H1 (cell line): Measurements from ENCODE around the gene PTER.

Source experiments
- CREB1 ChIP-seq: IDR thresholded peaks from 2 replicates; pipeline ENCODE4 v1.6.1; 2012; ENCODE audit warnings: inconsistent platforms
- CTCF ChIP-seq, 3 experiments: IDR thresholded peaks; 1 replicate in 2 of 3; 2 replicates in 1 of 3; pipeline versions ENCODE4 v1.5.1 to v1.6.1; 2011; ENCODE audit warnings: low read length in 3 of 3, mild to moderate bottlenecking in 3 of 3, inconsistent platforms in 2 of 3, low read depth in 1 of 3, moderate library complexity in 1 of 3; ENCODE audit not compliant: insufficient read depth in 1 of 3; ENCODE audit errors: control extremely low read depth in 1 of 3
- EZH2 ChIP-seq: fragments of 200-600 bp; sonication (generic); IDR thresholded peaks from 2 replicates; pipeline ENCODE4 v1.7.1; 2012; ENCODE audit warnings: low read depth, mild to moderate bottlenecking, moderate library complexity, low read length, inconsistent platforms; ENCODE audit not compliant: severe bottlenecking
- HDAC6 ChIP-seq: IDR thresholded peaks from one replicate; pipeline ENCODE4 v1.7.1; 2012; ENCODE audit warnings: low read depth, mild to moderate bottlenecking, inconsistent platforms, low read length, moderate library complexity
- KDM1A ChIP-seq: fragments of 200-600, 300-600 bp; sonication (generic); IDR thresholded peaks from 2 replicates; pipeline ENCODE4 v1.7.1; 2016; ENCODE audit warnings: mild to moderate bottlenecking, low read length, borderline replicate concordance
- POLR2A ChIP-seq, 2 experiments: IDR thresholded peaks; 1 replicate in 1 of 2; 2 replicates in 1 of 2; pipeline ENCODE4 v1.6.1; 2011; ENCODE audit warnings: low read depth in 2 of 2, low read length in 2 of 2, mild to moderate bottlenecking in 2 of 2; ENCODE audit errors: control extremely low read depth in 1 of 2
- POLR2AphosphoS5 ChIP-seq: IDR thresholded peaks from 2 replicates; pipeline ENCODE4 v1.6.1; 2011; ENCODE audit warnings: low read depth, low read length
- RFX5 ChIP-seq: IDR thresholded peaks from 2 replicates; pipeline ENCODE4 v1.6.1; 2011; ENCODE audit warnings: low read depth, low read length, improper control_type of control experiment, borderline replicate concordance
- RXRA ChIP-seq: IDR thresholded peaks from 2 replicates; pipeline ENCODE4 v1.6.1; 2011; ENCODE audit warnings: low read depth, mild to moderate bottlenecking, low read length, moderate library complexity; ENCODE audit not compliant: insufficient read depth
- SIN3A ChIP-seq, 2 experiments: IDR thresholded peaks in 1 of 2; conservative IDR thresholded peaks in 1 of 2; 2 replicates each; pipeline ENCODE4 v1.6.1; 2011 to 2012; ENCODE audit warnings: low read length in 2 of 2, improper control_type of control experiment in 1 of 2, low read depth in 1 of 2, mild to moderate bottlenecking in 1 of 2
- USF2 ChIP-seq: IDR thresholded peaks from 2 replicates; pipeline ENCODE4 v1.6.1; 2011; ENCODE audit warnings: low read length, improper control_type of control experiment
- TF ChIP-seq, protein P1 (sequence below): IDR thresholded peaks from 2 replicates; pipeline ENCODE4 v1.6.1; 2012; ENCODE audit warnings: inconsistent platforms
- TF ChIP-seq, protein P2 (sequence below): IDR thresholded peaks from 2 replicates; pipeline ENCODE4 v1.6.1; 2012; ENCODE audit warnings: low read length, inconsistent platforms

- TF ChIP-seq POLR2A (IDR thresholded peaks at IDR 0.05; ENCODE audit: control extremely low read depth in 1 of 2, low read depth in 2 of 2, low read length in 2 of 2) (no peak), CTCF (IDR thresholded peaks at IDR 0.05; ENCODE audit: control extremely low read depth in 1 of 3, insufficient read depth in 1 of 3, low read depth in 1 of 3, low read length in 3 of 3) (no peak), EZH2 (no peak), SIN3A (conservative IDR thresholded peaks at IDR 0.05 in 1 of 2, IDR thresholded peaks at IDR 0.05 in 1 of 2; ENCODE audit: low read depth in 1 of 2, low read length in 2 of 2) (no peak), RXRA (no peak), USF2 (no peak), POLR2AphosphoS5 (no peak), KDM1A (no peak), CREB1 (no peak), HDAC6 (no peak), RFX5 (no peak)
- TF ChIP-seq, protein P1, sequence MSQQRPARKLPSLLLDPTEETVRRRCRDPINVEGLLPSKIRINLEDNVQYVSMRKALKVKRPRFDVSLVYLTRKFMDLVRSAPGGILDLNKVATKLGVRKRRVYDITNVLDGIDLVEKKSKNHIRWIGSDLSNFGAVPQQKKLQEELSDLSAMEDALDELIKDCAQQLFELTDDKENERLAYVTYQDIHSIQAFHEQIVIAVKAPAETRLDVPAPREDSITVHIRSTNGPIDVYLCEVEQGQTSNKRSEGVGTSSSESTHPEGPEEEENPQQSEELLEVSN, result no peak
- TF ChIP-seq, protein P2, sequence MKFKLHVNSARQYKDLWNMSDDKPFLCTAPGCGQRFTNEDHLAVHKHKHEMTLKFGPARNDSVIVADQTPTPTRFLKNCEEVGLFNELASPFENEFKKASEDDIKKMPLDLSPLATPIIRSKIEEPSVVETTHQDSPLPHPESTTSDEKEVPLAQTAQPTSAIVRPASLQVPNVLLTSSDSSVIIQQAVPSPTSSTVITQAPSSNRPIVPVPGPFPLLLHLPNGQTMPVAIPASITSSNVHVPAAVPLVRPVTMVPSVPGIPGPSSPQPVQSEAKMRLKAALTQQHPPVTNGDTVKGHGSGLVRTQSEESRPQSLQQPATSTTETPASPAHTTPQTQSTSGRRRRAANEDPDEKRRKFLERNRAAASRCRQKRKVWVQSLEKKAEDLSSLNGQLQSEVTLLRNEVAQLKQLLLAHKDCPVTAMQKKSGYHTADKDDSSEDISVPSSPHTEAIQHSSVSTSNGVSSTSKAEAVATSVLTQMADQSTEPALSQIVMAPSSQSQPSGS, result no peak
Measured at GRCh38 chr10:16527452-16527851, 90.6 kb downstream of the PTER start.
